A549 (cell line): ENCODE data around the gene RAET1L.

Experiments
- POLR2A ChIP-seq: IDR thresholded peaks from 2 replicates; pipeline ENCODE4 v1.6.1; 2012; ENCODE audit warnings: mild to moderate bottlenecking, low read length
- ZNF302 ChIP-seq: fragments of 250-450 bp; sonication (Bioruptor Pico); IDR thresholded peaks from 2 replicates; pipeline ENCODE4 v1.9.0; 2021; ENCODE audit warnings: inconsistent platforms, mild to moderate bottlenecking, moderate library complexity
- TF ChIP-seq, protein P1 (sequence below): fragments of >200 bp; sonication (Bioruptor Twin); formaldehyde crosslinking; IDR thresholded peaks from 3 replicates; pipeline ENCODE4 v1.5.1; 2016

DNA sequence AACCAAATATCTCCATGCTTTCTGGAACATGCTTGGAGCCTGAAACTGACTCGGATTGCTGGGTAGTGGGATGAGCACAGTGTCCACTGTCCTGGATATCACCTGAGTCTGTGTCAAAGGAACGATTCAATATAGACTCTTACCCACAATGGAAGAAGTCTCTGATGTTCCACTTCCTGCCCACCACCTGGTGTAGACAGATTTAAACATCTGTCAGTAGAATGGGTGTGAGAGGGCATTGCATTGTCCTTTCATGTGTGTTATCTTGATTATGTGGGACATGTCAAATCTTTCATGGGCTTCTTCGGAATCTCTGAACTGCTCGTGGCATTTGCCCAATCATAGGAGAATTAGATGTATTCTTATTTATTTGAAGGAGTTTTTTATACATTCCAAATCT is 22.8 kb upstream of the RAET1L start:
- no peak for TF ChIP-seq POLR2A
- TF ChIP-seq, protein P1, sequence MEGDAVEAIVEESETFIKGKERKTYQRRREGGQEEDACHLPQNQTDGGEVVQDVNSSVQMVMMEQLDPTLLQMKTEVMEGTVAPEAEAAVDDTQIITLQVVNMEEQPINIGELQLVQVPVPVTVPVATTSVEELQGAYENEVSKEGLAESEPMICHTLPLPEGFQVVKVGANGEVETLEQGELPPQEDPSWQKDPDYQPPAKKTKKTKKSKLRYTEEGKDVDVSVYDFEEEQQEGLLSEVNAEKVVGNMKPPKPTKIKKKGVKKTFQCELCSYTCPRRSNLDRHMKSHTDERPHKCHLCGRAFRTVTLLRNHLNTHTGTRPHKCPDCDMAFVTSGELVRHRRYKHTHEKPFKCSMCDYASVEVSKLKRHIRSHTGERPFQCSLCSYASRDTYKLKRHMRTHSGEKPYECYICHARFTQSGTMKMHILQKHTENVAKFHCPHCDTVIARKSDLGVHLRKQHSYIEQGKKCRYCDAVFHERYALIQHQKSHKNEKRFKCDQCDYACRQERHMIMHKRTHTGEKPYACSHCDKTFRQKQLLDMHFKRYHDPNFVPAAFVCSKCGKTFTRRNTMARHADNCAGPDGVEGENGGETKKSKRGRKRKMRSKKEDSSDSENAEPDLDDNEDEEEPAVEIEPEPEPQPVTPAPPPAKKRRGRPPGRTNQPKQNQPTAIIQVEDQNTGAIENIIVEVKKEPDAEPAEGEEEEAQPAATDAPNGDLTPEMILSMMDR, result no peak
- no peak for TF ChIP-seq ZNF302 (CRISPR knock-in tag)
